HUDEP-2 (cell line): ENCODE measurements around the gene FOXP1.

ENCODE experiments used
- DNase-seq, 76 experiments: peaks; one replicate each; lab custom pipeline; 2025; ENCODE audit not compliant: unreplicated experiment in 76 of 76; lab: John Stamatoyannopoulos, UW

The FOXP1 gene

DNA sequence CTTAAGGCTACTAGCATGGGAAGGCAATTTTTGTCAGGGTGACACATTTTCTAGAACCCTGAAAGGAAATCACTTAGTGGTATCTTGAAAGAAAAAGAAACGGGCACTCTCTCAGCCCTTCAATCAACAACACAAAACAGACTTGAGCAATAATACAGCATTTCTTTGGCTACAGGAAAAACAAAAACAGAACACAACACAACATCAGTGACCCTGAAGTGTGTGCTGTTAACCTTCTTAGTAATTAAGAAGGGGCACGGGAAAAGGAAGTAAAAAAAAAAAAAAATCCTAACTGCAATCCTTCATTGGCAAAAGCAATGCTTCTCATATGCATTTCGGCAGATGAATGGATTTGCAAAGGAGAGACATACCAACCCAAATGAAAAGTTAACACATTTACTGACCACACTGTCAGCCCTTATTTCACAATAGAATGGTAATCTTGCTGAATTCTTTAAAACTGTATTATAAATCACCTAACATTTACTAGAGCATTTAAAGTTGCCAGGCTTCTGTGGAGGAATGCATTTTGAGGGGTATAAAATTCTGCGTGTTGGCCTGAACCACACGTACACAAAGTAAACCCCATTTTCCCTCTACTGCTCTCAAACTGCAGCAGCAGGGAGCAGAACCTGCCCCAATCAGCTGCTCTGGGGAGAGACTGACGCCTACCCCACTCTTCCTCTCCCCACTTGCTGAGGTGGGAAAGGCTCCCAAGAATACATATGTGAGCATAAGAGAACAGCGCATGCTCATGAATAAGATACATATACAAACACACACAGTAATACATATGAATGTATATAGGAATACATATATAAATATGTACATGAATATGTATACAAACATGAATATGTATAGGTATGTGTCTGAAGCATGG lies 198.5 kb downstream of the FOXP1 start:
- DNase-seq, result no peak

DNA sequence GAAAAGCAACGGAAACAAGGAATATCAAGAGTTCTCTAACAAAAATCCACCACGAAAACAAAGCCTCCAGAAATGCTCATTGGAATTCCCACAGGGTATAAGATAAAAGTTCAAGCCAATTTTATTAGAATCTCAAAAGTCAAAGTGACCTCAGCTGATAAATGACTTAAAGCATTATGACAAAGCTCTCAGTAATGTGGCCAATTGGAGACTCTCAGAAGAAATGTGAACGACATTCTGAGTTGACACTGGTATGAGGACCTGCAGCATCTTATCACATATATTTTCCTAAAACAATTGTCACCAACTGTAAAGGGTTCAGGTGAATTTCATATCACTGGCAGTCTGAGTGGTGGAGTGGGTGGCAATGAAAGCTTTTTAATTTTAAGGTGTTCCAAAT lies 199.1 kb downstream of the FOXP1 start:
- DNase-seq, result no peak

DNA sequence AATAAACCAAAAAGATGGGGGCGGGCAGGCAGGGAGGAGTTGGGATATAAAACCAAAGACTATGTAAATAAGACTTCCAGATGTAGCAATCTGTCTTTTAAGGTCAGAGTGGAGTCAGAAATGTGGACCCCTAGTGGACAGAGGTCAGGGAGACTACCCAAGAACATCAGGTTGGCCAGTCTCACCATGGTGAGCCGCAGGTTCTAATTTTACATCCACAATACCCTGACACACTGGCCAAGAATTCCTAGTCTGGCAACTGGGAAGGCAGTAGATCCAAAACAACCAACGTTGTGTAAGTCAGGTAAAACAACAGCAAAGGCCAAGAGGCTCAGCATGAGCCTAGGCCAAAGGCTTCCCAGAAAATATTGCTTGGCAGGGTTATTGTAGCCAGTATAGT lies 203.4 kb downstream of the FOXP1 start:
- peak in 1 of 76 experiments; percentile 23 for DNase-seq

DNA sequence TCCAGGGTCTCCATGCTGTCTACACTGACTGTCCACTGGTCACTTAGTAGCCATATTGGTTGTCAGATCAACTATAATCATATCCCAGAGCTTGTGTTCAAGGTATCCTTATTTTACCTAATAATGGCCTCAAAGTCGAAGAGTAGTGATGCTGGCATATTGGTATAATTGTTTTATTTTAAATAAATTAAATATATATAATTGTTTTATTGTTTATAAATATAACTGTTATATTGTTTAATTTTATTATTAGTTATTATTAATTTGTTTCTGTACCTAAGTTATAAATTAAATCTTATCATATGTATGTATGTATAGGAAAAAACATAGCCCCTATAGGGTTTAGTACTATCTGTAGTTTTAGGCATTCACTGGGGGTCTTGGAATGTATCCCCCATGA lies 205.0 kb downstream of the FOXP1 start:
- DNase-seq, result no peak

DNA sequence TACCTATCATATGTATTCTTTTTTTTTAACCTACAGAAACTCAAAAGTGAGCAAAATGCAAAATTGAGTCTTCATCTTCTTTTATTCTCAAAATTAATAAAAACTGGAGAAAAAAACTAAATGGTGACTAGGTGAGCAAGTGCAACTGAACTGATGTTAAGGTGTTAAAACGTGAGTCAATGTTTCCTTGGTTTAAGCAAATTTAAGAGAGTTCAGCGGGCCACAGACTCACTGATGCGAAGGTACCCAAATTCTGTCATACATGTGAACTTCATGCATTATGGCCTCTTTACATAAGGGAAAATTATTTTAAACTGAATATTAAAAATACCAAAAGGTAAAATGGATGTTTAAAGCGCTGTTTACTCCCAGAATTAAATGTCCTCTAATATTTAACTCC lies 206.6 kb downstream of the FOXP1 start:
- DNase-seq, result no peak

DNA sequence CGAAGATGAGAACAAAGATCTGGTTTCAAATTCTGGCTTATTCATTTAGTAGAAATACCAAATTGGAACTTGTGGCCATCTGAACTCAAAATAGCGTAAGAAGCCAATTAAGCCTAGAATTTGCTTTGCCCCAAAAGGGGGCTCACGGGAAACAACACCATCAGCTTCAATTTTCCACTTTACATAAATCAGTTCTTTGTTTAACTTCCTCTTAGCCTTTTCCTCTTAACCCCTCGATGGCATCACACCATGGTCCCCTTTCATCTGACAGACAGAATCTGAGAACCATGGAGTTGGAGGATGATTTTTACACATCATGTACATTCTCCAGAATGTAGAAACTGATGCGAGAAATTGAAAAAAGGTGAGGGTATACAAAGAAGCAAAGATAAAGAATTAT lies 207.0 kb downstream of the FOXP1 start:
- DNase-seq, result no peak

DNA sequence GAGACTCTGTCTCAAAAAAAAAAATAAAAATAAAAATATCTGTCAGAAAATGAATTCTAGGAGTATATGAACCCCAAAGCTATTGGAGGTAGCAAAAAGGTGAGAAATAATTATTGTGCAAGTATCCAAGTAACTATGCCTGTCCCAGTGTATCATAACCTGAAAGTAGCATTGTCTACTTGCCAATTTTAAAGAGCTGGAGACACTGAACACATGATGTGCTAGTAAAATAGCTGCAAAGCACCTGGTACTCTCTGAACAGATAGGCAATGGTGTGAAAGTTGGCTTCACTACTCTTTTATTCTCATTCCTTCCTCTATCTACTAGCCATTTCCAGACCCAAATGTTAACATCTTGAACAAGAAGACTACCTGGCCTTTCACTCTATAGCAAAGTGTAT lies 208.9 kb downstream of the FOXP1 start:
- DNase-seq, result no peak

DNA sequence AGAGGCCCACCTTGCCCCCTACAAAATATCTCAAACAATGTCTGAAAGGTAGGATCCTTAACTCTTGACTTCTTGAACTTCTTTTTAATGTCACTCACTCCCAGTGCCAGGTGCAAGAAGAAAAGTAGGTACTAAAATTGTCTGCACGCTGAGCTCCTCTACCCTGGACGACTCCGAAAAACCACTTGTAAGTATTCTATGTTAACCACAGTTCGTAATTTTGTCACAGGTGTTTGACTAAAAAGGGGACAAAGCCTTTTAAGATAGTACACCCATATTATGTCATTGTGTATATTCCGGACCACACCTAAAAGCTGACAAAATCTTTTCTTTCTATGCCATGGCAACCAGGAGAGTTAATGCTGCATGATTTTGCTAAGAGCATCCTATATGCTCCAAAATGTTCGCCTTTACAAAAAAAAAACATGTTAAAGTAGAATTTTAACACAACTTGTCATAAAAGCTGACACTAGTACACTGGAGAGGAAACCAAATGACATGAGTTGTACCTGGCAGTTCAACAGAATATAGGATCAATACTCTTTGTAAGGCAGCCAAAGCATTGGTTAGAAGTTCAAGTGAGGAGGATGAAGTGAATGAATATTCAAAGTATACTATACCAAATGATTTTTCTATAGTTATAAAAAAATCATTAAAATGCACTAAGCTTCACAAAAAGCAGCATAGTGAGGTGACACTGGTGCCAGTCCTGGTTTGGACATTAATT lies 210.5 kb downstream of the FOXP1 start:
- no peak for DNase-seq

DNA sequence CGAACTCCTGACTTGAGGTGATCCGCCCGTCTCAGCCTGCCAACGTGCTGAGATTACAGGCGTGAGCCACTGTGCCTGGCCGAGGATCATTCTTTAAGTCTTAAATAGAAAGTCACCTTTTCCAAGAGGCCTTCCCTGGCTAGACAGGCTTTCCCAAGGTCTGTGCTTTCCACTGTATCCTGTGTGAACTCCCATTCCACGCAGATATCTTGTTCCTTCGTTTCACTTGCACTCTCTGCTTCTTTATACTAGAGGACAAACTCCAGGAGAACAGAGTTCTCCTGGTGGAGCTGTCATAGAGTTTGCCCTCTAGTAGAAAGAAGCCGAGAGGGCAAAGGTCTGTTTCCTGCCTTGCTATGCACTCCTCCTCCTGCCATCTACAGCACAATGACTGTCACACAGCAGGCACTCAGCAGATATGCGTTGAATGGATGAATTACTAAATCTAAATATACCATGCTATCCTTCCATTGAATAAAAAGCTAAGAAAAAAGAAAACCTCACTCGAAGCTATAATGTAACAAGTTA lies 211.2 kb downstream of the FOXP1 start:
- no peak for DNase-seq

DNA sequence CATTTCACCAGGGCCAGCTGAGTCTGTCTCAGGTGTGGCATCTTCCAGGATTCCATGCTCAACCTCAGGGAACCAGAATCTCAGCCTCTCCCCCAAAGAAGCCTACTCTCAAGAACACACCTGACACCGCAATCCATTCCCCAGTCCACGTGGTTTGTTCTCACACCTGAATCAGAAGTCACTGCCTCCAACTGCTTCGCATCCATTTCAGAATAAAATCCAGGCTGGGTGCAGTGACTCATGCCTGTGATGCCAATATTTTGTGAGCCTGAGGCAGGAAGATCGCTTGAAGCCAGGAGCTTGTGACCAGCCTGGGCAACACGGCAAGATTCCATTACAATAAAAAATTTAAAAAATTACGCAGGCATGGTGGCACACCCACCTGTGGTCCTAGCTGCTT lies 212.2 kb downstream of the FOXP1 start:
- DNase-seq, result no peak

DNA sequence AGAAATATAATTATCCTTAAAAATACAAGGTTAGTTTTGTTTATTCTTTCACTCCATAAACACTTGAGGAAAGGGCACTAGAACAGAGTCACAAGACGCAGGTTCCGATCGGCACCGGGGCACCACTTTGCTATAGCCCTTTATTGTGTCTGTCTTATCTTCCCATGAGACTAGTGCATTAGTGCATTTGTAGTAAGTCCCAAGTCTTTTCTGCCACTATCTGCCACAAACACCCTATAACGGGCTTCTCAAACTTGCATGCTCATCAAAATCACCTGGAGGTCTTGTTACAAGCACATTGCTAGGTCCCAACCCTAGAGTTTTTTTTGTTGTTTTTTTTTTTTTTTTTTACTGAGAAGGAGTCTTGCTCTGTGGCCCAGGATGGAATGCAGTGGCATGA lies 213.1 kb downstream of the FOXP1 start:
- DNase-seq, result no peak

DNA sequence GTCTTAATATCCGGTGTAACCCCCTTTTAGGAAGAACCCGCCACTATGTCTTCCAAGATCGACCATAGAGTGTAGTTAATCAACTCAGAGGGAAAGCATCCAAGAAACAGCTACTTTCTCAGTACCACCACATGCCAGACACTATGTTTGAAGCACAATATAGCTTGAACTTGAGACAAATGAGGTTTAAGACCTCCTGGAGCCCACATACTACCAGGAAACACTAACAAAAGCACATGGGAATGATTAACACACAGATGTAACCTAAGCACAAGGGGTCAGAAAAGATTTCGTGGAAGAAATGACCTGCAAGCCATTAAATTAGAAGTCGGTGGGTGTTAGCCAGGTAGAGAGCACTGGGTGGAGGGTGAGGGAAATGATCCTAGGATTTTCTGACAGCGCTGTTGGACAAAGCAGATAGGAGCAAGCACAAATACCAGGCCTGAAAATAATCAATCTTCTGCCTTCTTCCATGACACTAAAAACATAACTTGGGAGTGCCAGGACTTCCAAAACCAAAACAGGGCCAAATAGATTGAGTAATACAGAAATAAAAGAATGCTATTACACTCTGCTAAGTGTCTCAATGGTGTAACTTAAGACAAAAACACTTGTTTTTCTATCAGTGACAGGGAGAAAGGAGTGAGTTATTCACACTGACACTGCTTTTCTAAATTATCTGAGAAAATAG lies 213.7 kb downstream of the FOXP1 start:
- DNase-seq, result no peak

DNA sequence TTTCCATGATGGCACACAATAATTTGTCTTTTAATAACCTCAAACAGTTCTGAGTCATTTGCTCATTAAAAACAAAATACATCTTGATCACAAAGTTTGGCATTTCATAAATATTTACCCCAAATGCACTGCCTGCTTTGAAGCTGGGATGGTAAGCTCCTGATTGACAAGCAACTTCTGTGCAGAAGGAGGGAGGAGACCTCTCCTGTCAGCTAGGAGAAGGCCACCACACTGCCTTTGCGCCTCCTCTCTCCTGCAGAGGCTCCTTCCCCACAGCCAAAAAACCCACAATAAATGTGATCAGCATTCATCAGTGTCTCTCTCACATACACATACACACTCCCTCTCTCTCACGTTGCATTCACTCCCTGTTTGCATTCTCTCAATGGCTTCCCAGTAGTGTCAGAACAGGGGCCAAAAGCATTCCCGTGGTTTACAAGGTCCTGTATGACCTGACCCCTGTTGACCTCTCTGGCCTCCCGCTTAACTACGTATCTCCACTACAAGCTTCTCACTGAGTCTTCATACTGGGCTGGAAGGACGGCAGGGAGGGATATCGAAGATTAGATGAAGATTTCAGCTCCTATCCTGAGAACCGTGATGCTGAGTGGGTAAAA lies 216.4 kb downstream of the FOXP1 start:
- DNase-seq, result no peak

DNA sequence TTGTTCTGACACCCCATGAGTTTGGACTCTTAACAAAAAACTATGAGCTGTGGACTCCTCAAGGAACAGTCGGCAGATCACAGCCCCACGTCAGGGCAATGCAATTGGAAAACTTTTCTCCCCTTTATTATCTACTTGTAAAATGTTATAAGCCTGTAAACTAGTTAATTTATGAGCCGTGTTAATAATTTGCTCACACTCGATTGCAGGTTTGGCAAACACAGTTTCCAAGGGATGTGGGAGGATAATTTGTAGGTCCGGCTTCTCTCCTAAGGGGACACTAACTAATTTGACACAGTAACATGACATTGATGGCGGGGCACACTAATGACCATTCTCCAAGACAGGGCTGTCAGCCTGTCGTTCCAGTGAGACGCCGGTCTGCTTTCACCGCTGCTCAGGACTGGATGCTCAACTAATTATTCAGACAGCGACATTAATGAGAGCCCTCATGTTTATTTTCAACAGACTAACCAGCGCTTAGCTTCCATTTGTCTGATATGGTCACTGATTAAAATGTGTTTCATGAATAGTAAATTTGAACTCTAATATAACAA lies 222.1 kb downstream of the FOXP1 start:
- no peak for DNase-seq

DNA sequence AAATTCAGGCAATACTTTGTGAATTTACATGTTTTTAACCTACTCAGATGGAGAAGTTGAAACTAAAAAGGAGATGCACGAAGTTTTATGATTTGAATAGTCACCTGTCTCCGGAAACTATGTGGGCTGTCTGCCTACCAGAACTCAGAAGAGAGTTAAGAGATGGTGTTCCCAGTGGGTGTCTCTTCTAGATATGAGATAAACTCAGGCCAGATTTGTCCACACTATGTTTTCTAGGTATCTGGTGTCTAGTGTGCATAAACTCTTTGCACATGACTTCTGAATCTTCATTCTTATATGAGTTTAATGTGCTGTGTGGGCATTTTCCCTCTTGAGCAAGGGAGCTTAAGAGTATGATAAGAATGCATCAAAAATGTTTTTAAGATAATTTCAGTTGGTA lies 222.8 kb downstream of the FOXP1 start:
- no peak for DNase-seq

DNA sequence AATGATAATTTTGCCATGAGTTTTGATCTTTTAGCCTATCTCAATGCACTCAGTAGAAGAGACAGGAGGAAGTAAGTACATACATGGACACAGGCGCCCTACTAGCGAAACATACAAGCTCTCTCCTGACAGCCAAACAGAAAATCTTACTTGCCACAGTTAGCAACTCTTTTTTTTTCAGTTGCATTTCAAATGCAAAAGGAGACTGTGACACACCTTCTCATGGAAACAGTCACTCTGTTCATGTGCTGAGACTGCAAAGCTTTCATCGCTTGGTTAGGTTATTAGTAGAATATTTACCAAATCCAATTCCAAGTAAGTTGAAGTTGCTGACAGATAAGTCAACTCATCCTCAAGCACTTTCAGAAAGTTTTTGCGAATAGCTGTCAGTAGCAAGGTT lies 223.3 kb downstream of the FOXP1 start:
- DNase-seq, result no peak

DNA sequence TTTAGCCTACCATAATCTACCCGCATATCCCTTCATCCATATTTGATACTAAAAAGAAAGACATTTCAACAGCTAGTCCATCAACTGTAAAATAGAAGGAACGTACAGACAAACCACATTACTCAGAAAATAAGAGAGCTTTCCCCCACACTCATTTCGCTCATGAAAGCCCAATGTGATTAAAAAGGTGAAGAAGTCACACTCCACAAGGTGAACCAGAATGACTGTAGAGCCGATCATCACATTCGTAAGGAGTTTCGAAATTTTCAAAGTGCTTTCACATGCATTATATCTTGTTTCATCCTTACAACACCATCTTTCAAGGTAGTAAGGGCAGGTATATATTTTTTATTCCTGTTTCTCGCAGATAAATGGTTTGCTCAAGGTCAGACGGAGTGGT lies 225.3 kb downstream of the FOXP1 start:
- no peak for DNase-seq

DNA sequence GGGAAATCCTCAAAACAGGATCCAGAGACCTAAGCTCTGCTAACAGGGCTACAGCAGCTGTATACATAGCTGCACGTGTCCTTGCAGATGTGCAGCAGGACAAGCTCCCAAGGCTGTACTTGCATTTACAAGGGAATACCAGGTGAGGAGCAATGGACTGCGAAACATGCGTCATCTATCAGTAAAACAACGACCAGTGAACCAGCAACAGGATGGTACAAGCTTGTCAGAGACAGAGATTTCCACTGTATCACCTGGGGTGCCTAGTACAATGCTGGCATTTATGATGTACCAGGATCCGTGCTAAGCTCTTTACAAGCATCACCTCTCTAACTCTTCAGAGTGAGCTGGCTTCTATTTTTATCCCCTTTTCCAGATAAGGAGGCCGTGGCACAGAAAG lies 227.3 kb downstream of the FOXP1 start:
- DNase-seq, result no peak

DNA sequence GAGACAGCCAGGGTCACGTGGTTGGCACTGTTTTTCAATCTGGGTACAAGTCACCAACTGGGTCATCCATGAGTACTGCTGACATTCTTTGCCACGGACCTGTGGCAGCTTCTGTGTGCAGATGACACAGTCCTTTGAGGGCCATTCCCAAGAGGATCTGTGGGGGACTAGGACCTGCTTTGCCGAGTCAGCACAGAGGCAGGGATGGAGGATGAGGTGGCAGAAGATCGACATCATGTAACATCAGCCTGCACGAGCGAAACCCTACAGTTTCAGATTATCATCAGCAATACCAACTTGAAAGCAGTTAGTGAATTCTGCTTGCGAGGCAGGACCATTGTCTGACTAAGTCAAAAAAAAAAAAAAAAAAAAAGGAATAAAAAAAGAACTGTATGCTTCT lies 227.7 kb downstream of the FOXP1 start:
- DNase-seq, result no peak

DNA sequence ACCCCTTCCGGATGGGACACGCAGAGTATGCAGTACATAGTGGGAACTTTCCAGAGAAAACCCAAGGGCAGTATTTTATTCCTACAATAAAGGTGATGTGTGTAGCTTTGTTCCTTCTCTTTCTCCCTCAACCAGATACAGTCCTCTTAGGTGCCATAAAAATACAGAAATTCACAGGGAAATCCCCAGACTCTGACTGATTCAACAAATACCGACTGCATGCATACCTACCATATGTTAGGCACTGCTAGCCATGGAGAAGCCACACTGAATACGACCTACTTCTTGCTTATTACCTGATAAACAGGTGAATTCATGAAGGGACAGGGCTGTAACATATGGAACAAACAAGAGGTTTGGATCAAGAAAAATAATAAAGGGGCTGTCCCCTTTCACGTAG lies 228.5 kb downstream of the FOXP1 start:
- no peak for DNase-seq
